ENCODE data around the gene TBX10.

Gene TBX10

DNA sequence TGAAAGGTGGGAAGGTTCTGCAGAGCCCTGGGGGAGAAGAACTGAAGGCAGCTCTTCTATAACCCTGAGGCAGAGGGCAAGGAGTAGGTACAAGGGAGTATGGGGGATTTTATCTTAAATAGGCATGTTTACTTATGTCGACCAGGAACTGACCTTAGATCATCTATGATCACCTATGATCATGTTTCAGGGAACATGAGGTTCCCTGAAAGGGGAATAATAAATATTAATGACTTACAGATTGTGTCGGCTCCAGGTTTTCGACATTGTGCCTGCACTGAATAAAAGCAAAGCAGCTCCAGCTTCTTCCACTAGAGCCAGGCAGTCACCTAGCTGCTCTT lies 46.0 kb downstream of the TBX10 start:
- TF ChIP-seq POLR2AphosphoS5 (IDR thresholded peaks at IDR 0.05; ENCODE audit: low read depth, low read length) (no peak), SIN3A (IDR thresholded peaks at IDR 0.05; ENCODE audit: borderline replicate concordance, insufficient read depth, low read length) (no peak), FOXP2 (optimal IDR thresholded peaks at IDR 0.05; ENCODE audit: borderline replicate concordance, extremely low read depth, extremely low read length, insufficient read depth) (no peak), TAF1 (IDR thresholded peaks at IDR 0.05; ENCODE audit: borderline replicate concordance, insufficient read depth, low read length) (no peak)
- TF ChIP-seq, protein P1, sequence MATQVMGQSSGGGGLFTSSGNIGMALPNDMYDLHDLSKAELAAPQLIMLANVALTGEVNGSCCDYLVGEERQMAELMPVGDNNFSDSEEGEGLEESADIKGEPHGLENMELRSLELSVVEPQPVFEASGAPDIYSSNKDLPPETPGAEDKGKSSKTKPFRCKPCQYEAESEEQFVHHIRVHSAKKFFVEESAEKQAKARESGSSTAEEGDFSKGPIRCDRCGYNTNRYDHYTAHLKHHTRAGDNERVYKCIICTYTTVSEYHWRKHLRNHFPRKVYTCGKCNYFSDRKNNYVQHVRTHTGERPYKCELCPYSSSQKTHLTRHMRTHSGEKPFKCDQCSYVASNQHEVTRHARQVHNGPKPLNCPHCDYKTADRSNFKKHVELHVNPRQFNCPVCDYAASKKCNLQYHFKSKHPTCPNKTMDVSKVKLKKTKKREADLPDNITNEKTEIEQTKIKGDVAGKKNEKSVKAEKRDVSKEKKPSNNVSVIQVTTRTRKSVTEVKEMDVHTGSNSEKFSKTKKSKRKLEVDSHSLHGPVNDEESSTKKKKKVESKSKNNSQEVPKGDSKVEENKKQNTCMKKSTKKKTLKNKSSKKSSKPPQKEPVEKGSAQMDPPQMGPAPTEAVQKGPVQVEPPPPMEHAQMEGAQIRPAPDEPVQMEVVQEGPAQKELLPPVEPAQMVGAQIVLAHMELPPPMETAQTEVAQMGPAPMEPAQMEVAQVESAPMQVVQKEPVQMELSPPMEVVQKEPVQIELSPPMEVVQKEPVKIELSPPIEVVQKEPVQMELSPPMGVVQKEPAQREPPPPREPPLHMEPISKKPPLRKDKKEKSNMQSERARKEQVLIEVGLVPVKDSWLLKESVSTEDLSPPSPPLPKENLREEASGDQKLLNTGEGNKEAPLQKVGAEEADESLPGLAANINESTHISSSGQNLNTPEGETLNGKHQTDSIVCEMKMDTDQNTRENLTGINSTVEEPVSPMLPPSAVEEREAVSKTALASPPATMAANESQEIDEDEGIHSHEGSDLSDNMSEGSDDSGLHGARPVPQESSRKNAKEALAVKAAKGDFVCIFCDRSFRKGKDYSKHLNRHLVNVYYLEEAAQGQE (IDR thresholded peaks at IDR 0.05; ENCODE audit: insufficient read depth in 1 of 2, low read depth in 2 of 2, low read length in 2 of 2), result no peak

DNA sequence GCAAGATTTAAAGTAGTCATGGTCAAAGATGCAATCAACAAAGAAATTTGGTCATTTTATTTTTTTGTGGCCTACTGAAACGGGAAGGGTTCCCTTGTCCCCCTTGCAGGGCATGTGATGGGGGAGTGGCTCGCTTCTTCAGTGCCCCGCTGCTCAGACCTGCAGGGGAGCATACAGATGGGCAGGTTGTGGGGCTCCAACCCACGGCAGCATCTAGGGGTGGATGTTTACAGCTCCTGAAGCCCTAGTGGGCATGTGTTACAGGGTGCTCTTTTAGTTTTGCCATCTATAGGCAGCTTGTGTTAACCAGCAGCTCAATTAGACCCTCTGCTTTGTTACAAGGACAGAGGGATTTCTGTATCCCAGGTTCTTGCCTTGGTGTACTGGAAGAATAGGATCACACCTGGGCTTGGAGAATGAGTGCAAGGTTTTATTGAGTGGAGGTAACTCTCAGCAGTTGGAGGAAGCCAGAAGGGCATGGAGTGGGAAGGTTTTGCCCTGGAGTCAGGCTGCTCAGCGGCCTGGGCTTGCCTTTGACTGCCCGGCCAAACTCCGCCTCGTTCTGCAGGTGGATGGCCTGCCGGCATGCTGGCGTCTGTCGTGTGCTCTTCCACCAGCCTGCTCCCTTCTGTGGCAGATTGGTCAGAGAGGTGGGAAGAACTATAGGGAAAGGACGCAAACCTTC lies 46.5 kb downstream of the TBX10 start:
- TF ChIP-seq TAF1 (IDR thresholded peaks at IDR 0.05; ENCODE audit: borderline replicate concordance, insufficient read depth, low read length) (no peak), SIN3A (IDR thresholded peaks at IDR 0.05; ENCODE audit: borderline replicate concordance, insufficient read depth, low read length) (no peak), FOXP2 (optimal IDR thresholded peaks at IDR 0.05; ENCODE audit: borderline replicate concordance, extremely low read depth, extremely low read length, insufficient read depth) (no peak), POLR2AphosphoS5 (IDR thresholded peaks at IDR 0.05; ENCODE audit: low read depth, low read length) (no peak)
- TF ChIP-seq, protein P1 (IDR thresholded peaks at IDR 0.05; ENCODE audit: insufficient read depth in 1 of 2, low read depth in 2 of 2, low read length in 2 of 2), result no peak

DNA sequence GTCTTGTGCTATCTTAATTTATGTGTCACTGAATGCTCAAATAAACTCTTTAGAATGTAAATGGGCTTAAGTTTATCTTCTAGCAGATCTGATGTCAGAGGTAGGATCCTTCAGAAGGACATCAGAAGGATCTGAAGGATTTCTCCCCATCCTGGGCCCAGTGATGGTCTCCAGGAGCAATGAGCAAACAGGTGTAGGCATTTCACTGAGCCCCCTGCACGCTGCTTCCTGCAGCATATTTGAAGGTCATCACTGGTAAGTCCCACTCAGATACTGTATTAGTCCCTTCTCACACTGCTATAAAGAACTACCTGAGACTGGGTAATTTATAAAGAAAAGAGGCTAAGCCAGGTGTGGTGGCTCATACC lies 51.4 kb downstream of the TBX10 start:
- TF ChIP-seq POLR2AphosphoS5 (IDR thresholded peaks at IDR 0.05; ENCODE audit: low read depth, low read length) (no peak), TAF1 (IDR thresholded peaks at IDR 0.05; ENCODE audit: borderline replicate concordance, insufficient read depth, low read length) (no peak), FOXP2 (optimal IDR thresholded peaks at IDR 0.05; ENCODE audit: borderline replicate concordance, extremely low read depth, extremely low read length, insufficient read depth) (no peak), SIN3A (IDR thresholded peaks at IDR 0.05; ENCODE audit: borderline replicate concordance, insufficient read depth, low read length) (no peak)
- TF ChIP-seq, protein P1 (IDR thresholded peaks at IDR 0.05; ENCODE audit: insufficient read depth in 1 of 2, low read depth in 2 of 2, low read length in 2 of 2), result no peak

GRCh38 chr11:67586568-67587250 lies 52.9 kb downstream of the TBX10 start:
- TF ChIP-seq SIN3A (IDR thresholded peaks at IDR 0.05; ENCODE audit: borderline replicate concordance, insufficient read depth, low read length) (no peak), POLR2AphosphoS5 (IDR thresholded peaks at IDR 0.05; ENCODE audit: low read depth, low read length) (peak; percentile 46; the same call in 1 of the 2 replicates), TAF1 (IDR thresholded peaks at IDR 0.05; ENCODE audit: borderline replicate concordance, insufficient read depth, low read length) (no peak), FOXP2 (optimal IDR thresholded peaks at IDR 0.05; ENCODE audit: borderline replicate concordance, extremely low read depth, extremely low read length, insufficient read depth) (no peak)
- TF ChIP-seq, protein P1 (IDR thresholded peaks at IDR 0.05; ENCODE audit: insufficient read depth in 1 of 2, low read depth in 2 of 2, low read length in 2 of 2), result no peak

Data from PFSK-1 (cell line).